Endothelial cell of umbilical vein (primary cell): Measurements from ENCODE around the gene BMPER. TPM values are rescaled to one million over a fixed set of nuclear protein-coding genes. Genes with fewer than 3 reads are reported as not detected.

Experiments used
- BruUV-seq: library from RNA; stranded (reverse); fragments of 400-500 nt; replicated peaks from 2 replicates; lab custom pipeline; 2021; lab: Mats Ljungman, UMichigan
- CTCF ChIA-PET: fragments of 300-600, 350-600 bp; sonication (Branson Sonifier 250); formaldehyde crosslinking; loops from one replicate; lab custom pipeline; 2021; ENCODE audit warnings: antibody characterized with exemption, inconsistent platforms; lab: Charles Lee
- POLR2A ChIA-PET: fragments of 300-600, 350-600 bp; sonication (Branson Sonifier 250); formaldehyde crosslinking; loops from one replicate; lab custom pipeline; 2021; ENCODE audit warnings: antibody characterized with exemption, inconsistent platforms; lab: Charles Lee
- DNase-seq: peaks from one replicate; pipeline ENCODE4 v3.0.0-alpha.2; 2011; ENCODE audit warnings: low read depth, low spot score
- FAIRE-seq: peaks from 2 replicates; lab custom pipeline; 2011; peaks lifted over from hg19 to GRCh38; lab: Jason Lieb, UNC
- H2AFZ ChIP-seq: 2 replicates; pipeline ENCODE4 v1.6.0; 2012; ENCODE audit warnings: low read depth, low read length, control low read depth, inconsistent platforms
- H3K27ac ChIP-seq: 2 replicates; pipeline ENCODE4 v1.5.1; 2011; ENCODE audit warnings: low read depth, mild to moderate bottlenecking, control low read depth, low read length, moderate library complexity; ENCODE audit not compliant: insufficient read depth
- H3K27me3 ChIP-seq, 2 experiments: 2 replicates each; pipeline versions ENCODE4 v1.6.0 to v1.6.1; 2011; ENCODE audit warnings: low read length in 2 of 2, mixed read lengths in 1 of 2; ENCODE audit not compliant: control insufficient read depth in 2 of 2, insufficient read depth in 2 of 2
- H3K36me3 ChIP-seq, 2 experiments: 2 replicates in 1 of 2; 3 replicates in 1 of 2; pipeline ENCODE4 v1.5.1; 2011; ENCODE audit warnings: low read length in 2 of 2, mild to moderate bottlenecking in 1 of 2, moderate library complexity in 1 of 2; ENCODE audit not compliant: control insufficient read depth in 2 of 2, insufficient read depth in 2 of 2; ENCODE audit errors: extremely low read depth in 1 of 2
- H3K4me1 ChIP-seq: 3 replicates; pipeline ENCODE4 v1.5.1; 2011; ENCODE audit warnings: mild to moderate bottlenecking, low read length; ENCODE audit not compliant: control insufficient read depth, insufficient read depth; ENCODE audit errors: extremely low read depth
- H3K4me2 ChIP-seq: 2 replicates; pipeline ENCODE4 v1.6.1; 2011; ENCODE audit warnings: low read length, control low read depth, mixed read lengths; ENCODE audit not compliant: insufficient read depth
- H3K4me3 ChIP-seq, 3 experiments: fragments of 200-600 bp in 1 of 3; sonication (generic), shearing (Covaris generic) in 1 of 3; replicated peaks in 1 of 3; 2 replicates each; pipeline ENCODE4 v1.5.1; 2011 to 2016; ENCODE audit warnings: control low read depth in 3 of 3, low read length in 3 of 3, mild to moderate bottlenecking in 2 of 3, inconsistent platforms in 1 of 3, low read depth in 1 of 3, moderate library complexity in 1 of 3; ENCODE audit not compliant: insufficient read depth in 1 of 3
- H3K79me2 ChIP-seq: 2 replicates; pipeline ENCODE4 v1.6.0; 2012; ENCODE audit warnings: low read length, inconsistent platforms; ENCODE audit not compliant: control insufficient read depth, insufficient read depth
- H3K9ac ChIP-seq: replicated peaks from 2 replicates; pipeline ENCODE3; 2011; ENCODE audit warnings: low read length, control low read depth; ENCODE audit not compliant: insufficient read depth; ENCODE audit errors: extremely low read depth
- H3K9me1 ChIP-seq: replicated peaks from 3 replicates; pipeline ENCODE4 v1.6.0; 2011; ENCODE audit warnings: mild to moderate bottlenecking, low read length; ENCODE audit not compliant: control insufficient read depth, insufficient read depth; ENCODE audit errors: extremely low read depth
- H3K9me3 ChIP-seq: replicated peaks from 2 replicates; pipeline ENCODE4 v1.5.1; 2012; ENCODE audit warnings: low read length, inconsistent platforms; ENCODE audit not compliant: control insufficient read depth, insufficient read depth
- H4K20me1 ChIP-seq: replicated peaks from 2 replicates; pipeline ENCODE3; 2011; ENCODE audit warnings: mild to moderate bottlenecking, low read length; ENCODE audit not compliant: control insufficient read depth, insufficient read depth; ENCODE audit errors: extremely low read depth
- CTCF ChIP-seq, 2 donors: IDR thresholded peaks; 1 replicate in 1 of 2; 2 replicates in 1 of 2; pipeline ENCODE4 v1.5.1; 2011; ENCODE audit warnings: low read length in 2 of 2, mild to moderate bottlenecking in 2 of 2, moderate library complexity in 2 of 2, control low read depth in 1 of 2, inconsistent platforms in 1 of 2, low read depth in 1 of 2; ENCODE audit not compliant: insufficient read depth in 1 of 2; ENCODE audit errors: extremely low read depth in 1 of 2
- EZH2 ChIP-seq: IDR thresholded peaks from 2 replicates; pipeline ENCODE4 v1.6.1; 2012; ENCODE audit warnings: borderline replicate concordance, low read depth, mild to moderate bottlenecking, moderate library complexity, low read length, inconsistent platforms; ENCODE audit not compliant: severe bottlenecking
- FOS ChIP-seq: IDR thresholded peaks from 2 replicates; pipeline ENCODE4 v1.6.1; 2011; ENCODE audit warnings: mild to moderate bottlenecking, low read length, moderate library complexity, borderline replicate concordance; ENCODE audit not compliant: insufficient read depth
- GATA2 ChIP-seq: IDR thresholded peaks from 2 replicates; pipeline ENCODE4 v1.7.0; 2011; ENCODE audit warnings: low read depth, mild to moderate bottlenecking, moderate library complexity, mixed read lengths, low read length; ENCODE audit not compliant: insufficient read length, insufficient read depth
- JUN ChIP-seq: IDR thresholded peaks from 2 replicates; pipeline ENCODE4 v1.6.1; 2011; ENCODE audit warnings: borderline replicate concordance, low read depth; ENCODE audit not compliant: insufficient read length, insufficient read depth
- MAX ChIP-seq: IDR thresholded peaks from 2 replicates; pipeline ENCODE4 v1.6.1; 2011; ENCODE audit not compliant: insufficient read depth, insufficient read length
- MYC ChIP-seq: IDR thresholded peaks from one replicate; pipeline ENCODE4 v1.6.1; 2011; ENCODE audit warnings: mild to moderate bottlenecking, low read depth, low read length
- POLR2A ChIP-seq: IDR thresholded peaks from 2 replicates; pipeline ENCODE4 v1.6.1; 2012; ENCODE audit warnings: low read depth, mild to moderate bottlenecking, control low read depth, low read length
- POLR2AphosphoS5 ChIP-seq: IDR thresholded peaks from 2 replicates; pipeline ENCODE4 v1.6.1; 2012; ENCODE audit warnings: low read depth, mild to moderate bottlenecking, control low read depth, low read length, moderate library complexity; ENCODE audit not compliant: insufficient read depth
- dilution Hi-C: fragments of 300-500 bp; cut with MboI; formaldehyde crosslinking; loops from one replicate; pipeline ENCODE4 v1.15.0; 2019; ENCODE audit warnings: low sequenced_read_pairs; ENCODE audit not compliant: extremely low pct_ligation_motif_present
- intact Hi-C: fragments of 100-400 bp; cut with micrococcal nuclease; formaldehyde crosslinking; loops from one replicate; pipeline ENCODE4 v1.10.0; 2022
- polyA plus RNA-seq, 4 experiments: library from polyadenylated mRNA; depleted of rRNA in 3 of 4; stranded (reverse) in 3 of 4; unstranded in 1 of 4; fragments of >200 nt; gene quantifications; 2 replicates each; pipeline versions ENCODE4 v1.2.1 to v1.2.3, GENCODE V29; 2011 to 2012; ENCODE audit warnings: missing spikeins in 1 of 4
- total RNA-seq: library from RNA; stranded (reverse); gene quantifications from 2 replicates; pipeline ENCODE4 v1.2.3, GENCODE V29; 2021

BMPER gene
- total and polyA plus RNA-seq, 2 donors (not counting 3 experiments of a cell fraction or from before 2014, with no cell fraction given): 0.10 to 0.13 TPM

GRCh38 chr7:33952824-33953223 is 47.5 kb downstream of the BMPER start:
- ChIA-PET CTCF (interaction anchor here (1.4 to 2.1 kb wide), 3 partner anchors 9 to 135 kb away, joined by 3 to 7 read pairs (median 4); no protein-coding TSS in a partner anchor), POLR2A (no interaction called here)
- Histone ChIP-seq H3K9ac (no peak overlapping the region), H4K20me1 (no peaks in the 10 kb centered on the region), H3K79me2 (no peaks in the 10 kb centered on the region), H3K36me3 (no peaks in the 10 kb centered on the region), H3K9me3 (no peaks in the 10 kb centered on the region), H3K4me2 (no peak overlapping the region), H3K27ac (no peak overlapping the region), H3K9me1 (no peaks in the 10 kb centered on the region), H3K27me3 (peaks cover 0 to under 1% of the 10 kb centered on the region in 2 experiments), H2AFZ (no peak overlapping the region), H3K4me1 (no peaks in the 10 kb centered on the region), H3K4me3 (no peak overlapping the region)
- no peak for TF ChIP-seq POLR2AphosphoS5
- no peak for TF ChIP-seq CTCF (IDR thresholded peaks at IDR 0.05; ENCODE audit: extremely low read depth in 1 of 2, insufficient read depth in 1 of 2, low read depth in 1 of 2, low read length in 2 of 2)
- no peak for TF ChIP-seq EZH2
- TF ChIP-seq POLR2A: no peak
- no peak for TF ChIP-seq MAX
- TF ChIP-seq MYC: no peak
- TF ChIP-seq GATA2: no peak
- TF ChIP-seq JUN: no peak
- TF ChIP-seq FOS: no peak
- no peak for FAIRE-seq
- no TSS peak for BruUV-seq
- no peak for DNase-seq
- intact Hi-C loops: no loop called here
- dilution Hi-C loops: no loop called here
